GM12878 (cell line): ENCODE data around the gene TNNT1. TPM values are rescaled to one million over a fixed set of nuclear protein-coding genes. Genes with fewer than 3 reads are reported as not detected.

Source experiments
- ATAC-seq: fragments of 200-7000 bp; cut with Tn5 transposase; 3 replicates; pipeline ENCODE4 v1.9.1; 2020; ENCODE audit warnings: mild to moderate bottlenecking, moderate library complexity
- BruUV-seq: library from RNA; stranded (reverse); fragments of 400-500 nt; replicated peaks from 2 replicates; lab custom pipeline; 2021; lab: Mats Ljungman, UMichigan
- CTCF ChIA-PET: fragments of 300-600 bp; sonication (Branson Sonifier 250); formaldehyde crosslinking; extraction: SDS; loops from one replicate; lab custom pipeline; 2021; ENCODE audit warnings: inconsistent platforms; lab: Yijun Ruan, JAX
- POLR2A ChIA-PET: fragments of 350-600 bp; formaldehyde crosslinking; extraction: SDS; loops from one replicate; lab custom pipeline; 2021; ENCODE audit warnings: inconsistent platforms; lab: Charles Lee
- RAD21 ChIA-PET: fragments of 300-600 bp; sonication (Branson Sonifier 250); formaldehyde crosslinking; loops from one replicate; lab custom pipeline; 2023; ENCODE audit warnings: antibody characterized with exemption; ENCODE audit not compliant: unreplicated experiment; lab: Charles Lee
- SMC1A ChIA-PET: fragments of 300-600 bp; sonication (Branson Sonifier 250); formaldehyde crosslinking; loops from one replicate; lab custom pipeline; 2023; ENCODE audit not compliant: unreplicated experiment, uncharacterized antibody; lab: Charles Lee
- DNase-seq: peaks from one replicate; pipeline ENCODE4 v3.0.0-alpha.2; 2011; ENCODE audit warnings: low read depth, low spot score
- FAIRE-seq: peaks from 3 replicates; lab custom pipeline; 2011; peaks lifted over from hg19 to GRCh38; lab: Jason Lieb, UNC
- H2AFZ ChIP-seq: 2 replicates; pipeline ENCODE4 v1.6.0; 2011; ENCODE audit warnings: low read depth, low read length, control low read depth; ENCODE audit not compliant: control insufficient read depth
- H3K27ac ChIP-seq: 2 replicates; pipeline ENCODE4 v1.5.1; 2011; ENCODE audit warnings: control low read depth; ENCODE audit not compliant: control insufficient read depth, insufficient read depth
- H3K27me3 ChIP-seq, 2 experiments: replicated peaks in 1 of 2; 2 replicates each; pipeline versions ENCODE4 v1.6.0 to v1.6.1; 2011; ENCODE audit warnings: low read length in 1 of 2; ENCODE audit not compliant: control insufficient read depth in 2 of 2, insufficient read depth in 2 of 2
- H3K36me3 ChIP-seq, 2 experiments: 2 replicates each; pipeline ENCODE4 v1.5.1; 2011; ENCODE audit warnings: low read length in 1 of 2; ENCODE audit not compliant: control insufficient read depth in 2 of 2, insufficient read depth in 2 of 2
- H3K4me1 ChIP-seq: 2 replicates; pipeline ENCODE4 v1.6.1; 2011; ENCODE audit warnings: mild to moderate bottlenecking, low read length, moderate library complexity, mixed read lengths; ENCODE audit not compliant: control insufficient read depth, insufficient read depth
- H3K4me2 ChIP-seq: 2 replicates; pipeline ENCODE4 v1.6.0; 2011; ENCODE audit warnings: control low read depth; ENCODE audit not compliant: control insufficient read depth, insufficient read depth
- H3K4me3 ChIP-seq: fragments of 200-600 bp; sonication (generic); 2 replicates; pipeline ENCODE4 v1.5.1; 2016
- H3K79me2 ChIP-seq: 2 replicates; pipeline ENCODE4 v1.6.0; 2011; ENCODE audit warnings: low read length; ENCODE audit not compliant: control insufficient read depth, insufficient read depth
- H3K9ac ChIP-seq: 2 replicates; pipeline ENCODE4 v1.8.0; 2011; ENCODE audit warnings: low read length, control low read depth, mixed read lengths; ENCODE audit not compliant: control insufficient read depth, insufficient read depth
- H3K9me3 ChIP-seq: replicated peaks from 3 replicates; pipeline ENCODE4 v1.5.1; 2011; ENCODE audit warnings: mild to moderate bottlenecking, low read length; ENCODE audit not compliant: control insufficient read depth, insufficient read depth
- H4K20me1 ChIP-seq: 2 replicates; pipeline ENCODE4 v1.6.0; 2011; ENCODE audit not compliant: control insufficient read depth, insufficient read depth
- CBX3 ChIP-seq: fragments of 200-600 bp; sonication (generic); IDR thresholded peaks from 2 replicates; pipeline ENCODE4 v1.6.1; 2016; ENCODE audit warnings: low read depth, borderline replicate concordance
- E2F4 ChIP-seq: IDR thresholded peaks from 2 replicates; pipeline ENCODE4 v1.6.1; 2012; ENCODE audit warnings: low read depth, low read length, improper control_type of control experiment
- ELK1 ChIP-seq: IDR thresholded peaks from 2 replicates; pipeline ENCODE4 v1.6.1; 2012; ENCODE audit warnings: low read depth, low read length, improper control_type of control experiment
- EP300 ChIP-seq, 2 experiments: fragments of 150-350 bp in 1 of 2; IDR thresholded peaks; 2 replicates each; pipeline ENCODE4 v1.6.1; 2011 to 2012; ENCODE audit warnings: low read depth in 2 of 2, low read length in 2 of 2, borderline replicate concordance in 1 of 2, improper control_type of control experiment in 1 of 2, inconsistent platforms in 1 of 2; ENCODE audit not compliant: control insufficient read depth in 1 of 2
- ESRRA ChIP-seq: IDR thresholded peaks from 2 replicates; pipeline ENCODE4 v1.6.1; 2012; ENCODE audit warnings: mild to moderate bottlenecking, low read length, improper control_type of control experiment
- FOXK2 ChIP-seq: fragments of 450-650 bp; IDR thresholded peaks from 2 replicates; pipeline ENCODE4 v1.6.1; 2017; ENCODE audit warnings: mild to moderate bottlenecking, moderate library complexity
- MAX ChIP-seq: IDR thresholded peaks from 2 replicates; pipeline ENCODE4 v1.6.1; 2012; ENCODE audit warnings: low read depth, low read length, improper control_type of control experiment
- MTA3 ChIP-seq: IDR thresholded peaks from 2 replicates; pipeline ENCODE4 v1.6.1; 2012; ENCODE audit warnings: low read length, inconsistent platforms, borderline replicate concordance
- MXI1 ChIP-seq: fragments of 150-350 bp; IDR thresholded peaks from 2 replicates; pipeline ENCODE4 v1.6.1; 2011; ENCODE audit warnings: low read depth, mild to moderate bottlenecking, inconsistent platforms, low read length, improper control_type of control experiment
- MYB ChIP-seq: fragments of 150-350 bp; IDR thresholded peaks from 2 replicates; pipeline ENCODE4 v1.6.1; 2014; ENCODE audit warnings: mild to moderate bottlenecking, low read depth, low read length, borderline replicate concordance
- NFYB ChIP-seq: IDR thresholded peaks from 2 replicates; pipeline ENCODE4 v1.6.1; 2011; ENCODE audit warnings: low read depth, mild to moderate bottlenecking, low read length, improper control_type of control experiment, moderate library complexity; ENCODE audit not compliant: insufficient read depth
- NR2C2 ChIP-seq: IDR thresholded peaks from 2 replicates; pipeline ENCODE4 v1.6.1; 2011; ENCODE audit warnings: borderline replicate concordance, low read depth; ENCODE audit not compliant: control insufficient read depth, insufficient read length
- RAD21 ChIP-seq: IDR thresholded peaks from 2 replicates; pipeline ENCODE4 v1.6.1; 2011; ENCODE audit warnings: mild to moderate bottlenecking, low read depth, low read length, moderate library complexity; ENCODE audit not compliant: insufficient read depth
- RELA ChIP-seq: fragments of 450-650 bp; IDR thresholded peaks from 2 replicates; pipeline ENCODE4 v1.8.0; 2014; ENCODE audit warnings: borderline replicate concordance; ENCODE audit not compliant: partially characterized antibody
- WGBS: methylation state at CpG from one replicate; pipeline ENCODE4 v1.1.6; 2016; ENCODE audit warnings: low lambda C conversion rate; ENCODE audit not compliant: insufficient replicate concordance, insufficient coverage; ENCODE audit errors: missing lambda C conversion rate; 5-methylcytosine and 5-hydroxymethylcytosine counted together
- in situ Hi-C: fragments of 300-500 bp; cut with MboI; formaldehyde crosslinking; loops from 9 replicates; pipeline ENCODE4 v1.14.3; 2018; ENCODE audit warnings: mixed read lengths
- intact Hi-C: fragments of 100-400 bp; cut with micrococcal nuclease; formaldehyde crosslinking; loops from one replicate; pipeline ENCODE4 v1.14.2; 2022; ENCODE audit not compliant: unreplicated experiment
- polyA plus RNA-seq, 11 experiments: library from polyadenylated mRNA; depleted of rRNA in 4 of 11; unstranded in 6 of 11; stranded (reverse) in 5 of 11; fragments of >200 nt; fragmentation: Nextera tagmentation in 4 of 11; fragmentation: Illumina TruSeq in 1 of 11; extraction: Ambion mirVana in 4 of 11; extraction: Trizol in 1 of 11; gene quantifications; 1 replicate in 1 of 11; 2 replicates in 10 of 11; pipeline versions ENCODE4 v1.2.1 to v1.2.3, GENCODE V29; 2011 to 2016; ENCODE audit warnings: inconsistent platforms in 2 of 11, missing spikeins in 2 of 11, low read depth in 1 of 11
- total RNA-seq, 4 experiments: library from RNA; depleted of rRNA in 3 of 4; stranded (reverse); fragments of >200 nt in 3 of 4; fragmentation: Illumina TruSeq in 1 of 4; extraction: Trizol in 1 of 4; gene quantifications; 2 replicates each; pipeline versions ENCODE4 v1.2.1 to v1.2.3, GENCODE V29; 2013 to 2021

Gene TNNT1
- total and polyA plus RNA-seq, 10 of the 15 experiments (the other 5 are each of a cell fraction or from before 2014, with no cell fraction given), result 0.26 to 0.62 (median 0.37) TPM; not detected in 7

- intact Hi-C loops, result loop anchor here (5.0 kb wide), 1 partner anchor 279 kb away; no protein-coding TSS in a partner anchor
- Histone ChIP-seq H4K20me1 (no peaks in the 10 kb centered on the region), H3K36me3 (no peaks in the 10 kb centered on the region), H3K27ac (no peak overlapping the region), H3K4me1 (no peaks in the 10 kb centered on the region), H3K27me3 (peaks cover 0 to 1% of the 10 kb centered on the region in 2 experiments; a peak in 2 of 4 replicates), H3K4me3 (no peak overlapping the region), H2AFZ (no peak overlapping the region), H3K9me3 (no peaks in the 10 kb centered on the region; the same call in 2 of the 3 replicates), H3K79me2 (no peaks in the 10 kb centered on the region), H3K4me2 (no peak overlapping the region), H3K9ac (no peak overlapping the region)
- BruUV-seq, result no TSS peak
- CTCF ChIA-PET, result interaction anchor here (1.6 to 2.7 kb wide), 2 partner anchors 18 to 281 kb away, joined by 6 to 12 read pairs; no protein-coding TSS in a partner anchor
- WGBS, result 63% methylated on average over 59 of the region's 61 CpGs
- RAD21 ChIA-PET, result no interaction called here
- ATAC-seq (no peak), DNase-seq (no peak), FAIRE-seq (no peak)
- POLR2A ChIA-PET, result no interaction called here
- SMC1A ChIA-PET, result interaction anchor here (1.0 kb wide), 1 partner anchor 21 kb away, joined by 3 read pairs; no protein-coding TSS in a partner anchor
- TF ChIP-seq MXI1 (no peak), NR2C2 (no peak), CBX3 (no peak), RAD21 (no peak), FOXK2 (no peak), NFYB (no peak), MTA3 (no peak), MAX (no peak), MYB (no peak), RELA (no peak), EP300 (IDR thresholded peaks at IDR 0.05; ENCODE audit: borderline replicate concordance in 1 of 2, control insufficient read depth in 1 of 2, low read depth in 2 of 2, low read length in 2 of 2) (no peak), E2F4 (no peak), ELK1 (no peak), ESRRA (no peak)
- in situ Hi-C loops, result no loop called here
Measured at GRCh38 chr19:55161571-55162322, 12.7 kb upstream of the TNNT1 start.
